RWPE2 (cell line): ENCODE results near the gene PRTFDC1.

Experiments used
- ATAC-seq: fragments of 200-7000 bp; cut with Tn5 transposase; 3 replicates; pipeline ENCODE4 v1.9.1; 2021; ENCODE audit warnings: low read depth
- DNase-seq: peaks from one replicate; pipeline ENCODE4 v3.0.0-alpha.2; 2020; ENCODE audit warnings: low spot score
- H3K27ac ChIP-seq: fragments of 450-650 bp; 2 replicates; pipeline ENCODE4 v1.5.1; 2017; ENCODE audit warnings: mild to moderate bottlenecking; ENCODE audit not compliant: poor library complexity, severe bottlenecking
- H3K27me3 ChIP-seq: fragments of 250-450 bp; sonication (Bioruptor Pico); 2 replicates; pipeline ENCODE4 v1.5.1; 2021; ENCODE audit warnings: mild to moderate bottlenecking, moderate library complexity; ENCODE audit not compliant: insufficient read depth, poor library complexity, severe bottlenecking
- H3K36me3 ChIP-seq: fragments of 250-450 bp; sonication (Bioruptor Pico); 2 replicates; pipeline ENCODE4 v1.5.1; 2020; ENCODE audit warnings: low read depth, mild to moderate bottlenecking, moderate library complexity
- H3K4me1 ChIP-seq: fragments of 250-450 bp; sonication (Bioruptor Pico); 2 replicates; pipeline ENCODE4 v1.5.1; 2021; ENCODE audit warnings: mild to moderate bottlenecking, moderate library complexity; ENCODE audit not compliant: insufficient read depth, poor library complexity, severe bottlenecking
- H3K4me3 ChIP-seq: fragments of 250-450 bp; sonication (Bioruptor Pico); 2 replicates; pipeline ENCODE4 v1.5.1; 2021; ENCODE audit warnings: mild to moderate bottlenecking, moderate library complexity; ENCODE audit not compliant: severe bottlenecking
- H3K9me3 ChIP-seq: fragments of 250-450 bp; sonication (Bioruptor Pico); 2 replicates; pipeline ENCODE4 v1.5.1; 2021; ENCODE audit warnings: mild to moderate bottlenecking, moderate library complexity; ENCODE audit not compliant: severe bottlenecking
- TF ChIP-seq, protein P1 (sequence below): fragments of 450-650 bp; IDR thresholded peaks from one replicate; pipeline ENCODE4 v1.5.1; 2017; ENCODE audit warnings: mild to moderate bottlenecking, moderate library complexity; ENCODE audit not compliant: poor library complexity, severe bottlenecking

The PRTFDC1 gene

GRCh38 chr10:24873281-24873683 lies 79.1 kb downstream of the PRTFDC1 start:
- Histone ChIP-seq H3K27ac (peak overlapping the region; percentile 54), H3K9me3 (no peaks in the 10 kb centered on the region), H3K4me1 (peaks cover 8% of the 10 kb centered on the region), H3K36me3 (no peaks in the 10 kb centered on the region), H3K27me3 (no peaks in the 10 kb centered on the region), H3K4me3 (no peak overlapping the region)
- no peak for DNase-seq
- TF ChIP-seq, protein P1, sequence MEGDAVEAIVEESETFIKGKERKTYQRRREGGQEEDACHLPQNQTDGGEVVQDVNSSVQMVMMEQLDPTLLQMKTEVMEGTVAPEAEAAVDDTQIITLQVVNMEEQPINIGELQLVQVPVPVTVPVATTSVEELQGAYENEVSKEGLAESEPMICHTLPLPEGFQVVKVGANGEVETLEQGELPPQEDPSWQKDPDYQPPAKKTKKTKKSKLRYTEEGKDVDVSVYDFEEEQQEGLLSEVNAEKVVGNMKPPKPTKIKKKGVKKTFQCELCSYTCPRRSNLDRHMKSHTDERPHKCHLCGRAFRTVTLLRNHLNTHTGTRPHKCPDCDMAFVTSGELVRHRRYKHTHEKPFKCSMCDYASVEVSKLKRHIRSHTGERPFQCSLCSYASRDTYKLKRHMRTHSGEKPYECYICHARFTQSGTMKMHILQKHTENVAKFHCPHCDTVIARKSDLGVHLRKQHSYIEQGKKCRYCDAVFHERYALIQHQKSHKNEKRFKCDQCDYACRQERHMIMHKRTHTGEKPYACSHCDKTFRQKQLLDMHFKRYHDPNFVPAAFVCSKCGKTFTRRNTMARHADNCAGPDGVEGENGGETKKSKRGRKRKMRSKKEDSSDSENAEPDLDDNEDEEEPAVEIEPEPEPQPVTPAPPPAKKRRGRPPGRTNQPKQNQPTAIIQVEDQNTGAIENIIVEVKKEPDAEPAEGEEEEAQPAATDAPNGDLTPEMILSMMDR: no peak
- ATAC-seq: peak; percentile 95

DNA sequence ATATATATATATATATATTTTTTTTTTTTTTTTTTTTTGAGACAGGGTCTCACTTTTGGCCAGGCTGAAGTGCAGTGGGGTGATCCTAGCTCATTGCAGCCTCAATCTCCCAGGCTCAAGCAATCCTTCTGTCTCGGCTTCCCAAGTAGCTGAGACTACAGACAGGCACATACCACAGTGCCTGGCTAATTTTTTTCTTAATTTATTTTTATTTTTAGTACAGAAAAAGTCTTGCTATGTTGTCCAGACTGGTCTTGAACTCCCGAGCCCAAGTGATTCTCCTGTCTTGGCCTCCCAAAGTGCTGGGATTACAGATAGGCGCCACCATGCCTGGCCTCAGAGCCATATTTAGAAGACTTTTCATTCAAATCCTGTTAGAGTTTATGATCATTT lies 79.6 kb downstream of the PRTFDC1 start:
- TF ChIP-seq, protein P1: no peak
- H3K9me3 ChIP-seq: no peaks in the 10 kb centered on the region
- H3K27me3 ChIP-seq: no peaks in the 10 kb centered on the region
- H3K4me3 ChIP-seq: no peak overlapping the region
- H3K36me3 ChIP-seq: no peaks in the 10 kb centered on the region
- DNase-seq: no peak
- H3K27ac ChIP-seq: peak overlapping the region; percentile 54
- H3K4me1 ChIP-seq: peaks cover 13% of the 10 kb centered on the region
- no peak for ATAC-seq

DNA sequence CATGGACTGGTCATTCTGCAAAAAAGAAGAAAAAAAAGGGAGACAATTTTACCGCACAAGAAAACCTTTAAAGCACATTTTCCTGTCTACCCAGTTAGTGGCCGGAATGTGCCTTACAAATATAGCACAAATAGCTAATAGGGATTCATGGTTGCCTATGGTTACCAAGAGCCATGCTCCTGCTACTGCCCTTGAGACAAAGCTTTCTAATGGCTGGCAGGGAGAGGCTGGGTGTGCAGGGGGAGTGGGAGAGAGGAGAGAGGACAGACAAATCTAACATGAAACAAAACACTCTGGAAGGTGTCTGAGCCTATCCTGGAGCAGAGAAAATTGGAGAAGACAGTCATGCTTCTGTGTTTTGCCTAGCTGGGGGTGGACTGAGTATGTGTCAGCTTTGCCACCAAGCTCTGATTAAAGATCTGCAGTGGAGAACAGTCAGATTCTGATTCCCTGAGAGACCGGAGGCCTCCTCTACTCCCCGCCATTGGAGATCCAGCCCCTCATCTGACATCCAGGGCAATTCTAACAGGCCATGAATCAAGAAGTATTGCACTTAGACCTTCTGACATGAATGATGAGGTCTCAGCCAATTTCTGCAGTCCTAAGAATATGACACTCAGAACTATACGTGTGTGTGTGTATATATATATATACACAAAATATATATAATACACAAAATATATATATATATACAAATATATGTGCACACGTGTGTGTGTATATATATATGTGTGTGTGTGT lies 80.2 kb downstream of the PRTFDC1 start:
- H3K27ac ChIP-seq: no peak overlapping the region
- no peaks in the 10 kb centered on the region for H3K27me3 ChIP-seq
- ATAC-seq: no peak
- no peaks in the 10 kb centered on the region for H3K9me3 ChIP-seq
- H3K4me3 ChIP-seq: no peak overlapping the region
- DNase-seq: no peak
- H3K4me1 ChIP-seq: peaks cover 13% of the 10 kb centered on the region
- TF ChIP-seq, protein P1: no peak
- H3K36me3 ChIP-seq: no peaks in the 10 kb centered on the region

DNA sequence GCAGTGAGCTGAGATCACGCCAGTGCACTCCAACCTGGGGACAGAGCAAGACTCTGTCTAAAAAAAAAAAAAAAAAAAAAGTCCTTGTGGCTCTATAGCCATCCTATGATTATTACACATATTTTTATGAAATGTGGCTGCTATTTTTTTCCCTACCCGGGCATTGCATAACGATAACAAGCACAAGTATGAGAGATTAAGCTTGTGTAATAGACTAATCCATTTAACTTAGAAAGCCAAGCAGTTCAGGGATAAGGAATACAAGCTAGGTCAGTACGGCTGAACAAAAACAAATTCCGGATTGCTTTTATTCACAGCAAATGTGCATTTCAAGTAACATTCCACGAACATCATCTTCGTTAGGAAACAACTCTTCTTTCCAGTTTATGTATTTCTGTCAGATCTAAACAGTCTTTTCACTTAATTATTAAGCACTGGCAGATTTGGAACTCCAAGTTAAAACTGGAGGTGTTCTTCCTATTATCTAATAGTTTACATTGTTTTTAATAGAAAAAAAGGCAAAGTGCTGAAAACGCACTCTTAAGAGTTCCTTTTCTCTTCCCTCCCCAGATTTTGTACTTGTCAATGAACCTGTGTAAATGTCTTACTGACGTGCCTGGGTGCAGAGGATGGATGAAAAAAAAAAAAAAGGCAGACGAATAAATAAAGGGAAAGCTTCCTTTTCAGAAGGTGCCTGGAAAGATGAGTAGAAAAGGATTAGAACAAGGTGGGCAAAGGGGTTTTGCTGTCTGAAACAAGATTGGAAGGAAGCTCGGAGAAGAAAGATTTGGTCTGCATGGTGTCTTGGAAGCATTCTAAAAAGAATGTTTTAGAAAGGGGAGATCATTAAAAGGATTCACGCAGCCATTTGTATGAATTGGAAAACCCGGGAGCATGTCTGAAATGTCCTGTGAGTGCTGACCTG lies 81.1 kb downstream of the PRTFDC1 start:
- no peak overlapping the region for H3K4me3 ChIP-seq
- no peak for DNase-seq
- no peak for ATAC-seq
- no peaks in the 10 kb centered on the region for H3K9me3 ChIP-seq
- no peaks in the 10 kb centered on the region for H3K27me3 ChIP-seq
- H3K4me1 ChIP-seq: peaks cover 23% of the 10 kb centered on the region
- TF ChIP-seq, protein P1: no peak
- no peak overlapping the region for H3K27ac ChIP-seq
- H3K36me3 ChIP-seq: no peaks in the 10 kb centered on the region
